PFSK-1 (cell line): ENCODE data around the gene RNASE7.

Source experiments
- FOXP2 ChIP-seq: optimal IDR thresholded peaks from 2 replicates; pipeline ENCODE3; 2011; ENCODE audit warnings: borderline replicate concordance, control low read depth, inconsistent platforms; ENCODE audit not compliant: insufficient read depth; ENCODE audit errors: extremely low read length, extremely low read depth
- POLR2AphosphoS5 ChIP-seq: IDR thresholded peaks from 2 replicates; pipeline ENCODE4 v1.6.1; 2012; ENCODE audit warnings: low read depth, mild to moderate bottlenecking, control low read depth, low read length, moderate library complexity
- SIN3A ChIP-seq: IDR thresholded peaks from 2 replicates; pipeline ENCODE4 v1.6.1; 2012; ENCODE audit warnings: mild to moderate bottlenecking, low read length, moderate library complexity, borderline replicate concordance; ENCODE audit not compliant: insufficient read depth
- TAF1 ChIP-seq: IDR thresholded peaks from 2 replicates; pipeline ENCODE4 v1.6.1; 2012; ENCODE audit warnings: low read length, control low read depth, borderline replicate concordance; ENCODE audit not compliant: insufficient read depth
- TF ChIP-seq, protein P1 (sequence below), 2 experiments: IDR thresholded peaks; 2 replicates each; pipeline versions ENCODE4 v1.6.1 to v1.8.0; 2011 to 2012; ENCODE audit warnings: low read depth in 2 of 2, low read length in 2 of 2, control low read depth in 1 of 2, inconsistent platforms in 1 of 2, mild to moderate bottlenecking in 1 of 2, moderate library complexity in 1 of 2; ENCODE audit not compliant: insufficient read depth in 1 of 2

The RNASE7 gene

DNA sequence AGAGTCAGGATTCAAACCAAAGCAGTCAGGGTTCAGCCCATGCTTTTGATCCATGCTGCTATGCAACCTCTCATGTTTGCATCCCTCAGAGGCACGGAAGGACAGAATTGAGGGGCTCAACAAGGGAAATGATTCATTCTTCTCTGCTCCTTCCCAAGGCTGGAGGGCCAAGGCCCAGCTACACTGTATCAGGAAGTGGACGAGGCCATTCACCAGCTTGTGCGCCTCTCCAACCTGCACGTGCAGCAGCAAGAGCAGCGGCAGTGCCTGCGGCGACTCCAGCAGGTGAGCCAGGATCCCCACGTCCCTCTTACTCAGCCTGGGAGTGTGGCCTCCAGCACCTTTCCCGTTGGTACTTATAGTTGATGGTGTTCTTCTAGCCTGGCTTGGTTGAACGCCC is 36.6 kb downstream of the RNASE7 start:
- TF ChIP-seq, protein P1, sequence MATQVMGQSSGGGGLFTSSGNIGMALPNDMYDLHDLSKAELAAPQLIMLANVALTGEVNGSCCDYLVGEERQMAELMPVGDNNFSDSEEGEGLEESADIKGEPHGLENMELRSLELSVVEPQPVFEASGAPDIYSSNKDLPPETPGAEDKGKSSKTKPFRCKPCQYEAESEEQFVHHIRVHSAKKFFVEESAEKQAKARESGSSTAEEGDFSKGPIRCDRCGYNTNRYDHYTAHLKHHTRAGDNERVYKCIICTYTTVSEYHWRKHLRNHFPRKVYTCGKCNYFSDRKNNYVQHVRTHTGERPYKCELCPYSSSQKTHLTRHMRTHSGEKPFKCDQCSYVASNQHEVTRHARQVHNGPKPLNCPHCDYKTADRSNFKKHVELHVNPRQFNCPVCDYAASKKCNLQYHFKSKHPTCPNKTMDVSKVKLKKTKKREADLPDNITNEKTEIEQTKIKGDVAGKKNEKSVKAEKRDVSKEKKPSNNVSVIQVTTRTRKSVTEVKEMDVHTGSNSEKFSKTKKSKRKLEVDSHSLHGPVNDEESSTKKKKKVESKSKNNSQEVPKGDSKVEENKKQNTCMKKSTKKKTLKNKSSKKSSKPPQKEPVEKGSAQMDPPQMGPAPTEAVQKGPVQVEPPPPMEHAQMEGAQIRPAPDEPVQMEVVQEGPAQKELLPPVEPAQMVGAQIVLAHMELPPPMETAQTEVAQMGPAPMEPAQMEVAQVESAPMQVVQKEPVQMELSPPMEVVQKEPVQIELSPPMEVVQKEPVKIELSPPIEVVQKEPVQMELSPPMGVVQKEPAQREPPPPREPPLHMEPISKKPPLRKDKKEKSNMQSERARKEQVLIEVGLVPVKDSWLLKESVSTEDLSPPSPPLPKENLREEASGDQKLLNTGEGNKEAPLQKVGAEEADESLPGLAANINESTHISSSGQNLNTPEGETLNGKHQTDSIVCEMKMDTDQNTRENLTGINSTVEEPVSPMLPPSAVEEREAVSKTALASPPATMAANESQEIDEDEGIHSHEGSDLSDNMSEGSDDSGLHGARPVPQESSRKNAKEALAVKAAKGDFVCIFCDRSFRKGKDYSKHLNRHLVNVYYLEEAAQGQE (IDR thresholded peaks at IDR 0.05; ENCODE audit: insufficient read depth in 1 of 2, low read depth in 2 of 2, low read length in 2 of 2): no peak
- TF ChIP-seq TAF1 (no peak), POLR2AphosphoS5 (no peak), SIN3A (no peak), FOXP2 (no peak)

DNA sequence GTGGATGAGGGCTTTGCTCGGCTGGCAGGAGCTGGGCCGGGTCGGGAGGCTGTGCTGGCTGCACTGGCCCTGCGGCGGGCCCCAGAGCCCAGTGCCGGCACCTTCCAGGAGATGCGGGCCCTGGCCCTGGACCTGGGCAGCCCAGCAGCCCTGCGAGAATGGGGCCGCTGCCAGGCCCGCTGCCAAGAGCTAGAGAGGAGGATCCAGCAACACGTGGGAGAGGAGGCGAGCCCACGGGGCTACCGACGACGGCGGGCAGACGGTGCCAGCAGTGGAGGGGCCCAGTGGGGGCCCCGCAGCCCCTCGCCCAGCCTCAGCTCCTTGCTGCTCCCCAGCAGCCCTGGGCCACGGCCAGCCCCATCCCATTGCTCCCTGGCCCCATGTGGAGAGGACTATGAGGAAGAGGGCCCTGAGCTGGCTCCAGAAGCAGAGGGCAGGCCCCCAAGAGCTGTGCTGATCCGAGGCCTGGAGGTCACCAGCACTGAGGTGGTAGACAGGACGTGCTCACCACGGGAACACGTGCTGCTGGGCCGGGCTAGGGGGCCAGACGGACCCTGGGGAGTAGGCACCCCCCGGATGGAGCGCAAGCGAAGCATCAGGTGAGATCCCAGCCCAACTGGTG is 39.5 kb downstream of the RNASE7 start:
- no peak for TF ChIP-seq SIN3A
- TF ChIP-seq, protein P1 (IDR thresholded peaks at IDR 0.05; ENCODE audit: insufficient read depth in 1 of 2, low read depth in 2 of 2, low read length in 2 of 2): no peak

DNA sequence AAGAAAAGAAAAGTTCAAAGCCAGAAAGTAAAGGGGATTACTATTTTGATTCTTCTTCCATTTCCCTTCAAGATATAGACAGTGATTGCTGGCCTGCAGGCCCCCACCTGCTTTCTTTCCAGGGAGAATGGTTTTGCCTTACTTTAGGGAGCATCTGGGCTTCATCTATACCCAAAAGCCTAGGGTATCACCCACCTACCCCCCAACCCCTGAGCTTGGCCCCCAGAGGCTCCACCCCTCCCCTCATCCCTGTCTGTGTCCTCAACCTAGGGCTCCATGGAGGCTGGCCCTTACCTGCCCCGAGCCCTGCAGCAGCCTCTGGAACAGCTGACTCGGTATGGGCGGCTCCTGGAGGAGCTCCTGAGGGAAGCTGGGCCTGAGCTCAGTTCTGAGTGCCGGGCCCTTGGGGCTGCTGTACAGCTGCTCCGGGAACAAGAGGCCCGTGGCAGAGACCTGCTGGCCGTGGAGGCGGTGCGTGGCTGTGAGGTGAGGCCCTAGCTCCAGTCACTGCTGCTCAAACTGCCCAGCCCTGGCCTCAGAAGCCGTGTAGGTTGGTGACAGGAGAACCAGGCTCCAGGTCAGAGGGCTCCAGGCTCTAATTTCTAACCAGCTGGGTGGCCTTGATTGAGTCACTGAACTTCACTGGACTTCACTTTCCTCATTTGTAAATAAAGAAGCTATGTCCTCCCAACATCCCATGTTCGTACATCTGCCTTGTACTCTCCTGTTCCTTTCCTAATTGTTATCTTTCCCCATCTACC is 41.6 kb downstream of the RNASE7 start:
- TF ChIP-seq FOXP2: no peak
- TF ChIP-seq, protein P1 (IDR thresholded peaks at IDR 0.05; ENCODE audit: insufficient read depth in 1 of 2, low read depth in 2 of 2, low read length in 2 of 2): no peak
- no peak for TF ChIP-seq POLR2AphosphoS5
- no peak for TF ChIP-seq SIN3A
- TF ChIP-seq TAF1: no peak

DNA sequence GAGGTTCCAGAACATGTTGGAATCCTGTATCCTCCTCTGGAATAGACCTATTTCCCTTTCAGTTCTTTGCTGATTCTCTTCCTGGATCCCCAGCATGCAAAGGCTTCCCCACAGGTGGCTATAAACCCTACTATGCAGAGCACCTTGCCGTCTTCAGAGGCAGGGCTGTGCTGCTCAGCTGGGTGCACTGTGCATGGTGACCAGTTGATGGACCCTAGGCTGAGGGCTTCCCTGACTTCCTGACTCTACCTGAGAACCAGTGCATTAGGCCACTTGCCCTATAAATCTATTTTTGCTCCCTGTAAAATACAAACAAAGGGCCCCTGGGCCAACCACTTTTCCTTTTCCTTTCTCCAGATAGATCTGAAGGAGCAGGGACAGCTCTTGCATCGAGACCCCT is 42.2 kb downstream of the RNASE7 start:
- TF ChIP-seq, protein P1 (IDR thresholded peaks at IDR 0.05; ENCODE audit: insufficient read depth in 1 of 2, low read depth in 2 of 2, low read length in 2 of 2): no peak
- TF ChIP-seq FOXP2: no peak
- no peak for TF ChIP-seq TAF1
- TF ChIP-seq POLR2AphosphoS5: no peak
- no peak for TF ChIP-seq SIN3A
